GM19043 (cell line): ENCODE data around the gene SERPINA10.
"Not testable (repeated sequence)": the region's sequence is repeated elsewhere in the genome, so short reads cannot be mapped to it uniquely, and the experiment has no call there.

Source experiments
- ATAC-seq: cut with Tn5 transposase; IDR thresholded peaks from one replicate; pipeline ENCODE4 v1.9.1; 2021; ENCODE audit warnings: low read depth; ENCODE audit not compliant: unreplicated experiment

SERPINA10 gene

GRCh38 chr14:94314890-94315289 is 21.8 kb upstream of the SERPINA10 start:
- ATAC-seq: no peak

DNA sequence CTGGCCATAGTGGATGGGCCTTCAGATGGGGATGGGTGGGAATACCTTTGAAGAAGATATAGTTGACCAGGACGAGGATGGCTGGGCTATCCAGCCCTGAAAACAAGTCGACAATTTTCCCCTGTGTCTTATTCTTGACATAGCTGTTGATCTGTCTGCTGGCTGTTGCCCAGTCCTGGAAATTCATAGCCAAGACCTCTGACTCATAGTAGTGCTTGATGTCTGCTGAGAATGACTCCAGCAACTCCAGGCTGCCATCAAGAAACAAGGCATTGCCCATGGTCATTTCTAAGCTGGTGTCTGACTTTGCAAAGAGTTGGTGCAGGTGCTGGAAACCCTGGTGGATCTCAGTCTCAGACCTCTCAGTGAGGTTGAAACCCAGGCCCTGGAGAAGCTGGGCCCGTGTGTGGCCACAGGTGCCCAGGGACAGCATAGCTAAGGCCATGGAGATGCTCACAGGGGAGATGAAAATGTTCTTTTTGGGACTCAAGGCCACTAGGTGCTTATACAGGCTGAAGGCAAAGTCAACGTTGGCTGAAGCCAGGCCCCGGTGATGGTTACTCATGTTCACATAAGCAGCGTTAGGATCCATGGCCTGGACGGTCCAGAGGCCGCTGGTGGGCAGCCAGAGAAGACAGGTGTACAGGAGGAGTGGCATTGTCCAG is 21.1 kb upstream of the SERPINA10 start:
- ATAC-seq: no peak

- no peak for ATAC-seq
These were observed 19.6 kb upstream of the SERPINA10 start for GRCh38 chr14:94312481-94313246.

DNA sequence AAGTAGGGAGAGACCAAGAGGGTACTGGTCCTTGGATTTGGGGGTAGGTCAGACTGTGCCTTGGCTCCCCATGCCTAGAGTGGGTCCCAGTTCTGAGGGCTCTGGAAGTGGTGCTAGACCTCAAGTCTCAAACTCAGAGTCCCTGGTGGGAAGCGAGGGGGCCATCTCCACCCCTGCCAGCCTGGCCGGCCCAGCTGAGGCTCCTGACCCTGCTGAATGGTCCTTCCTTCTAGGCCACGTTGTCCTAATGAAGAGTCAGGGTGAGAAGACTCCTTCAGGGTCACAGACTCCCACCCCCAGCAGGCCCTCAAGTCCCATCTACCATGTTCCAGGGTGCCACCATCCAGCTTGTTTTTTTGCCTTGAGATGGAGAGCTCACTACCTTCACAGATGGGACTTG is 17.2 kb upstream of the SERPINA10 start:
- no peak for ATAC-seq

DNA sequence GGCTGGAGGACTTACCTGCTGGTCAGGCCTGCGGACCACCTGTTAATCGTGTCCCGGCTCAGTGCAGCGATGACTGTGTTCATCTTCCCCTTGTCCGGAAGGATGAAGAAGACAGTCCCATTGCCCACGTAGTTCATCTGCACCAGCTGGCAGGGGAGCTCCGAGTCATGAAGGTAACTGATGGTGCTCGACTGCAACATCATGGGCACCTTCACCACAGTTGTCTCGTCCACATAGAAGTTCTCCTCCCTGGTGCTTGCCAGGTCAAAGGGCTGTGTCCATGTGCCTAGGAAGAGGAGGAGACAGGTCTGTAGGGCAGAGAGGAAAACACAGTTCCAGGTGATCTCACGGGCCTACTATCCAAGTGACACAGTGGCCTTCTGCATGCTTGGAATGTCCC is 16.7 kb upstream of the SERPINA10 start:
- ATAC-seq: no peak

GRCh38 chr14:94307410-94307992 is 14.4 kb upstream of the SERPINA10 start:
- ATAC-seq: no peak

- ATAC-seq: no peak
These were observed 13.2 kb upstream of the SERPINA10 start for GRCh38 chr14:94306047-94306978.

- no peak for ATAC-seq
These were observed 12.6 kb upstream of the SERPINA10 start for GRCh38 chr14:94305620-94306019.

GRCh38 chr14:94304243-94304642 is 11.2 kb upstream of the SERPINA10 start:
- ATAC-seq: no peak

DNA sequence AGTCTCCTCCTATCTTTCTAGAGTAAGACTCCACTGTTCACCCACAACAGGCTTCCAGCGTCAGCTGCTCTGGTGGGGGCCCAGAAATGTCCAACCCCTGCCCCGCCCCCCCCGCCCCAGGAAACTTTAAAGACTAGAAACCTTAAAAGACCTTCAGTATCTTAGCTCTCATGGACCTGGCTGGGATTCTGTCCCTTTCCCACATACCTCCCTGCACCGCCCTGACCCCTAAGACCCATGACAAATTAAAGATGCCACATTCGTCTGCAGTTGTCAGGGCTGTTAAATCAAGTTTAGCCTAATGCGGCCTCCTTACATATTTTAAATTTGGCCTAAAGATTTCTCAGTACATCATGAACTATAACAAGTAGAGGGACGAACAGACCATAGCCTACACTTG is 10.0 kb upstream of the SERPINA10 start:
- no peak for ATAC-seq

DNA sequence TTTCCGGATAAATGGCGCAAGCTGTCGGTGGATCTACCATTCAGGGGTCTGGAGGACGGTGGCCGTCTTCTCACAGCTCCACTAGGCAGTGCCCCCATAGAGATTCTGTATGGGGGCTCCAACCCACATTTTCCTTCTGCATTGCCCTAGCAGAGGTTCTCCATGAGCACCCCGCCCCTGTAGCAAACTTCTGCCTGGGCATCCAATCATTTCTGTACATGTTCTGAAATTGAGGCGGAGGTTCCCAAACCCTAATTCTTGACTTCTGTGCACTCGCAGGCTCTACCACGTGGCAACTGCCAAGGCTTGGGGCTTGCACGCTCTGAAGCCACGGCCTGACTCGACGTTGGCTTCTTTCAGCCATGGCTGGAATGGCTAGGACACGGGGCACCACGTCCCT is 5.1 kb upstream of the SERPINA10 start:
- no peak for ATAC-seq

GRCh38 chr14:94296181-94296545 is 3.1 kb upstream of the SERPINA10 start:
- ATAC-seq: not testable (repeated sequence)

GRCh38 chr14:94295360-94296180 is 2.5 kb upstream of the SERPINA10 start:
- no peak for ATAC-seq

GRCh38 chr14:94293578-94293924 is 483 bp upstream of the SERPINA10 start:
- ATAC-seq: no peak

DNA sequence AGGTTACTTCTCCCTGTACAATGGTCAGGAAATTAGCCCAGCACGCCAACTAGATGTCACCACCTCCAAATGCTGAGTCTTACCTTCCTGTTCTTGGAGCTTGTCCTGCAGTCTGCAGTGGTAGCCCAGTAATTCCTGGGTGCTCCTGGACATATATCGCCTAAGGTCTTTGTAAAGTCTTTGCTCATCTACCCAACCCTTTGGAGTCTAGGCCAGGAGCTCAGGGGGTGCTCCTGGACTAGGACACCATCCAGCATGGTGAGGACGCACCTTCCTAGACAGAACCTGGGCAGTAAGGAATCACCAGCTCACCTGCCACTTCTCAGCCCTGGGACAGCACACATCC is 569 bp downstream of the SERPINA10 start:
- no peak for ATAC-seq

GRCh38 chr14:94291906-94292525 is 1.1 kb downstream of the SERPINA10 start:
- no peak for ATAC-seq

DNA sequence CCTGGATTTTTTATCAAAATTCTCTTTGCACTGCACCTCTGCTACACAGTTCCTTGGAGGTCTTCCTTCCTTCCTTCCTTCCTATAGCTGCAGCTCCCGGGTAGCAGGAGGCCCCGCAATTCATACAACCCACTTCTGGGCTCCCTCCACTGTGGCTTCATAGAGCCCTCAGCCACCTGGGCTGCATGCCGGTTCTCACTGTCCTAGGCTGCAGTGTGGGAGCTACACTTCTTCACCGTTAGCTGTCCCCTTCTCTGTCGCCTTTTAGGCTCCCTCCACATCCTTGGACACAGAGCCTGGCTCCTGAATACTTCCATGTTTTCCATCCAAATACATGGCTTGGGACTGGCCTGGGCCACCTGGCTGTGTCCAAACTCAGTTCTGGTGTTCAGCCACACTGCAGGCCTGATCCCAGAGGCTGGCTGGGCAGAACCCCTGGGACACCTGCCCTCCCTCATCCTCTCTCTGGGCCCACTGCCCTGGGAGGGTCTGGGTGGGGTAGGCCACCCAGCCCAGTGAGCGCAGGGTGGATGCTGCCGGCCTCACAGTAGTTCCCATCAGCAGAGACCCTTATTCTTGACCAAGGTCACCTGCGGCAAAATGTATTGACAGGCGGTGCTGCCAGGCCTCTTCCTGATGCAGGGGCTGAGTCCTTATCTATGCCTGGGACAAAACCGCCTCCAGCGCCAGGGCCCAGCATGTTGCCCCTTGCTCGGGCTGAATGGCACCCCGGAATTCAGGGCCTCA is 1.7 kb downstream of the SERPINA10 start:
- ATAC-seq: no peak

DNA sequence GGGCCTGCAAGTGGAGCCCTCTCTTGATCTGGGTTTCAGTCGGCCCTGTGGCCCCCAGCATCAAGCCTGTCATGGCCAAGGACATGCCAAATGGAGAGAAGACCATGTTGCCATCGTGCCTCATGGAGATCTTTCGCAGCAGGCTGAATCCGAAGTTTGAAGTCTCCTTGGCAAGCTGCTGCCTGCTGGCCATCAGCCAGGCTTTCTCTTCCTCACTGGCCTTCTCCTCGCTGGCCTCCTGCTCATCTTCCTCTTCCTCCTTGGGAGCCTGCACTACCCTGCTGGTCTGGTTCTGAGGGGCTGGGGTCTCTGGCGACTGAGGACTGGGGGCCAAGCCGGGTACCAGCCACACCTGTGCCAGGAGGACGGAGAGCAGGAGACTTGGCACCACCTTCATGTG is 2.9 kb downstream of the SERPINA10 start:
- no peak for ATAC-seq
